ENCODE data around the gene LAMA4. TPM values are rescaled to one million over a fixed set of nuclear protein-coding genes. Genes with fewer than 3 reads are reported as not detected.

Gene LAMA4
- total and polyA plus RNA-seq, 4 donors: 2.1 to 6.0 (median 3.5) TPM

DNA sequence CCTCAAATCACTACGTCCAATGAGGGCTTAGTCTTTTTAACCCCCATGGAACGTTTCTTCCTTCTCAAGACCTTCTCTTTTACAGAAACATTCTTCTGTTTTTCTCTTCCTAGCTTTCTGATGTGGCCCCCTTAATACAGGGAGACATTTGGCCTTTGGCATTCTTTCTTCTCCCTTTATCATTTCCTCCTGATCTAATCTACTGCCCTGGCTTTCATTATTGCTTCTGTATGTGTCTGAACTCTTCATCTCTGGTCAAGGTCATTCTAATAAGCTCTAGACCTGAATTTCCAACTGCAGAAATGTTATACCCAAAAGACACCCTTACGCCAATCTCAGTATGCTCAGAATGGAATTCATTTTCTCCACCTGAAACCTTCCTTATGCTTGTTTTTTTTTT lies 18.4 kb upstream of the LAMA4 start:
- TF ChIP-seq YY1 (IDR thresholded peaks at IDR 0.05) (no peak), JUND (IDR thresholded peaks at IDR 0.05) (no peak), FOXA1 (IDR thresholded peaks at IDR 0.05) (no peak), SP1 (IDR thresholded peaks at IDR 0.05) (no peak), NR2F2 (IDR thresholded peaks at IDR 0.05) (no peak), FOXA2 (IDR thresholded peaks at IDR 0.05) (no peak)
- TF ChIP-seq, protein P1, sequence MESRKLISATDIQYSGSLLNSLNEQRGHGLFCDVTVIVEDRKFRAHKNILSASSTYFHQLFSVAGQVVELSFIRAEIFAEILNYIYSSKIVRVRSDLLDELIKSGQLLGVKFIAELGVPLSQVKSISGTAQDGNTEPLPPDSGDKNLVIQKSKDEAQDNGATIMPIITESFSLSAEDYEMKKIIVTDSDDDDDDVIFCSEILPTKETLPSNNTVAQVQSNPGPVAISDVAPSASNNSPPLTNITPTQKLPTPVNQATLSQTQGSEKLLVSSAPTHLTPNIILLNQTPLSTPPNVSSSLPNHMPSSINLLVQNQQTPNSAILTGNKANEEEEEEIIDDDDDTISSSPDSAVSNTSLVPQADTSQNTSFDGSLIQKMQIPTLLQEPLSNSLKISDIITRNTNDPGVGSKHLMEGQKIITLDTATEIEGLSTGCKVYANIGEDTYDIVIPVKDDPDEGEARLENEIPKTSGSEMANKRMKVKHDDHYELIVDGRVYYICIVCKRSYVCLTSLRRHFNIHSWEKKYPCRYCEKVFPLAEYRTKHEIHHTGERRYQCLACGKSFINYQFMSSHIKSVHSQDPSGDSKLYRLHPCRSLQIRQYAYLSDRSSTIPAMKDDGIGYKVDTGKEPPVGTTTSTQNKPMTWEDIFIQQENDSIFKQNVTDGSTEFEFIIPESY (IDR thresholded peaks at IDR 0.05): no peak
- TF ChIP-seq, protein P2, sequence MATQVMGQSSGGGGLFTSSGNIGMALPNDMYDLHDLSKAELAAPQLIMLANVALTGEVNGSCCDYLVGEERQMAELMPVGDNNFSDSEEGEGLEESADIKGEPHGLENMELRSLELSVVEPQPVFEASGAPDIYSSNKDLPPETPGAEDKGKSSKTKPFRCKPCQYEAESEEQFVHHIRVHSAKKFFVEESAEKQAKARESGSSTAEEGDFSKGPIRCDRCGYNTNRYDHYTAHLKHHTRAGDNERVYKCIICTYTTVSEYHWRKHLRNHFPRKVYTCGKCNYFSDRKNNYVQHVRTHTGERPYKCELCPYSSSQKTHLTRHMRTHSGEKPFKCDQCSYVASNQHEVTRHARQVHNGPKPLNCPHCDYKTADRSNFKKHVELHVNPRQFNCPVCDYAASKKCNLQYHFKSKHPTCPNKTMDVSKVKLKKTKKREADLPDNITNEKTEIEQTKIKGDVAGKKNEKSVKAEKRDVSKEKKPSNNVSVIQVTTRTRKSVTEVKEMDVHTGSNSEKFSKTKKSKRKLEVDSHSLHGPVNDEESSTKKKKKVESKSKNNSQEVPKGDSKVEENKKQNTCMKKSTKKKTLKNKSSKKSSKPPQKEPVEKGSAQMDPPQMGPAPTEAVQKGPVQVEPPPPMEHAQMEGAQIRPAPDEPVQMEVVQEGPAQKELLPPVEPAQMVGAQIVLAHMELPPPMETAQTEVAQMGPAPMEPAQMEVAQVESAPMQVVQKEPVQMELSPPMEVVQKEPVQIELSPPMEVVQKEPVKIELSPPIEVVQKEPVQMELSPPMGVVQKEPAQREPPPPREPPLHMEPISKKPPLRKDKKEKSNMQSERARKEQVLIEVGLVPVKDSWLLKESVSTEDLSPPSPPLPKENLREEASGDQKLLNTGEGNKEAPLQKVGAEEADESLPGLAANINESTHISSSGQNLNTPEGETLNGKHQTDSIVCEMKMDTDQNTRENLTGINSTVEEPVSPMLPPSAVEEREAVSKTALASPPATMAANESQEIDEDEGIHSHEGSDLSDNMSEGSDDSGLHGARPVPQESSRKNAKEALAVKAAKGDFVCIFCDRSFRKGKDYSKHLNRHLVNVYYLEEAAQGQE (IDR thresholded peaks at IDR 0.05): no peak
- WGBS: 89% methylated on average over 3 of the region's 3 CpGs
- DNase-seq (ENCODE audit: low spot score): no peak

DNA sequence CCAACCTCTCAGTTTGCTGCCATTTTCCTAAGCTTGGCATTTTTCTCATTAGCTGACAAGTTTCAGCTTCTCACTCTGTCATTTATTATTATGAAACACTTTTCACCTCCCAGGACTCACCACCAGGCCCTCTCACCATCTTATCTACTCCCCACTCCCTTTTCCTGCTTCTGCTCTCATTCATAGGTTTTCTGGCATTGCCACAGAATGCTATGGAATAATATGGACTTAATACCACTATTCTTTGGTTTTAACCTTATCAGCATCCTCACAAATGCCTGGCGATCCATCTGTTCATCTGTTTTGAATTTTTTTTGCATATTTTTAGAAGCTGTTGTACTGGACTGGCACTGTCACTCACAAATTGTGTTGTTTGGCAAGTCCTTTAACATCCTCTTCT lies 16.4 kb upstream of the LAMA4 start:
- H3K27me3 ChIP-seq (ENCODE audit: control insufficient read depth in 4 of 4, insufficient read depth in 4 of 4, low read length in 3 of 4): no peaks in the 10 kb centered on the region
- no peak for TF ChIP-seq FOXA2 (IDR thresholded peaks at IDR 0.05)
- TF ChIP-seq SP1 (IDR thresholded peaks at IDR 0.05): no peak
- TF ChIP-seq RAD21 (IDR thresholded peaks at IDR 0.05): no peak
- no peak for TF ChIP-seq FOXA1 (IDR thresholded peaks at IDR 0.05)
- TF ChIP-seq GABPA (IDR thresholded peaks at IDR 0.05 in 1 of 2, conservative IDR thresholded peaks at IDR 0.05 in 1 of 2): no peak
- no peak for TF ChIP-seq TAF1 (conservative IDR thresholded peaks at IDR 0.05)
- no peak for TF ChIP-seq HNF4A (conservative IDR thresholded peaks at IDR 0.05)
- no peak for TF ChIP-seq HNF4G (IDR thresholded peaks at IDR 0.05)
- TF ChIP-seq RXRA (IDR thresholded peaks at IDR 0.05): no peak
- TF ChIP-seq EGR1 (IDR thresholded peaks at IDR 0.05; ENCODE audit: low read depth in 2 of 2): no peak
- no peak for TF ChIP-seq JUND (IDR thresholded peaks at IDR 0.05)
- TF ChIP-seq, protein P1 (IDR thresholded peaks at IDR 0.05): no peak
- TF ChIP-seq, protein P2 (IDR thresholded peaks at IDR 0.05): no peak
- TF ChIP-seq YY1 (IDR thresholded peaks at IDR 0.05): no peak
- TF ChIP-seq, protein P3, sequence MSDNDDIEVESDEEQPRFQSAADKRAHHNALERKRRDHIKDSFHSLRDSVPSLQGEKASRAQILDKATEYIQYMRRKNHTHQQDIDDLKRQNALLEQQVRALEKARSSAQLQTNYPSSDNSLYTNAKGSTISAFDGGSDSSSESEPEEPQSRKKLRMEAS (IDR thresholded peaks at IDR 0.05): no peak
- TF ChIP-seq, protein P4, sequence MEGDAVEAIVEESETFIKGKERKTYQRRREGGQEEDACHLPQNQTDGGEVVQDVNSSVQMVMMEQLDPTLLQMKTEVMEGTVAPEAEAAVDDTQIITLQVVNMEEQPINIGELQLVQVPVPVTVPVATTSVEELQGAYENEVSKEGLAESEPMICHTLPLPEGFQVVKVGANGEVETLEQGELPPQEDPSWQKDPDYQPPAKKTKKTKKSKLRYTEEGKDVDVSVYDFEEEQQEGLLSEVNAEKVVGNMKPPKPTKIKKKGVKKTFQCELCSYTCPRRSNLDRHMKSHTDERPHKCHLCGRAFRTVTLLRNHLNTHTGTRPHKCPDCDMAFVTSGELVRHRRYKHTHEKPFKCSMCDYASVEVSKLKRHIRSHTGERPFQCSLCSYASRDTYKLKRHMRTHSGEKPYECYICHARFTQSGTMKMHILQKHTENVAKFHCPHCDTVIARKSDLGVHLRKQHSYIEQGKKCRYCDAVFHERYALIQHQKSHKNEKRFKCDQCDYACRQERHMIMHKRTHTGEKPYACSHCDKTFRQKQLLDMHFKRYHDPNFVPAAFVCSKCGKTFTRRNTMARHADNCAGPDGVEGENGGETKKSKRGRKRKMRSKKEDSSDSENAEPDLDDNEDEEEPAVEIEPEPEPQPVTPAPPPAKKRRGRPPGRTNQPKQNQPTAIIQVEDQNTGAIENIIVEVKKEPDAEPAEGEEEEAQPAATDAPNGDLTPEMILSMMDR (IDR thresholded peaks at IDR 0.05; ENCODE audit: low read depth, low read length, missing input control): no peak
- TF ChIP-seq NR2F2 (IDR thresholded peaks at IDR 0.05): no peak
- TF ChIP-seq, protein P5, sequence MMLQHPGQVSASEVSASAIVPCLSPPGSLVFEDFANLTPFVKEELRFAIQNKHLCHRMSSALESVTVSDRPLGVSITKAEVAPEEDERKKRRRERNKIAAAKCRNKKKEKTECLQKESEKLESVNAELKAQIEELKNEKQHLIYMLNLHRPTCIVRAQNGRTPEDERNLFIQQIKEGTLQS (IDR thresholded peaks at IDR 0.05): no peak
- H3K36me3 ChIP-seq (ENCODE audit: control insufficient read depth in 4 of 4, insufficient read depth in 3 of 4, low read depth in 1 of 4, low read length in 3 of 4): no peaks in the 10 kb centered on the region
- no peak overlapping the region for H3K9ac ChIP-seq (ENCODE audit: low read depth in 1 of 2, low read length in 2 of 2)
- 97% methylated on average over 1 of the region's 1 CpG for WGBS
- DNase-seq (ENCODE audit: low spot score): no peak
- H3K4me1 ChIP-seq (ENCODE audit: control insufficient read depth in 4 of 4, insufficient read depth in 4 of 4, low read length in 3 of 4): no peaks in the 10 kb centered on the region
- no peak overlapping the region for H3K27ac ChIP-seq (ENCODE audit: low read depth in 1 of 2, low read length in 2 of 2)
- H3K9me3 ChIP-seq (ENCODE audit: control insufficient read depth in 4 of 4, low read length in 3 of 4): no peaks in the 10 kb centered on the region
- no peak overlapping the region for H3K4me3 ChIP-seq (ENCODE audit: low read depth in 1 of 3, low read length in 3 of 3)

More for the DNA sequence above, 18.4 kb upstream of the LAMA4 start:
- Histone ChIP-seq H3K36me3 (ENCODE audit: control insufficient read depth in 4 of 4, insufficient read depth in 3 of 4, low read depth in 1 of 4, low read length in 3 of 4) (no peaks in the 10 kb centered on the region), H3K4me3 (ENCODE audit: low read depth in 1 of 3, low read length in 3 of 3) (no peak overlapping the region), H3K4me1 (ENCODE audit: control insufficient read depth in 4 of 4, insufficient read depth in 4 of 4, low read length in 3 of 4) (no peaks in the 10 kb centered on the region), H3K27ac (ENCODE audit: low read depth in 1 of 2, low read length in 2 of 2) (no peak overlapping the region), H3K9ac (ENCODE audit: low read depth in 1 of 2, low read length in 2 of 2) (no peak overlapping the region), H3K9me3 (ENCODE audit: control insufficient read depth in 4 of 4, low read length in 3 of 4) (no peaks in the 10 kb centered on the region), H3K27me3 (ENCODE audit: control insufficient read depth in 4 of 4, insufficient read depth in 4 of 4, low read length in 3 of 4) (no peaks in the 10 kb centered on the region)

Measured in liver (tissue), 9 donors.